Hematopoietic multipotent progenitor cell treated with erythropoietin and hydrocortisone succinate and interleukin-3 and kit ligand, for 17 days (in vitro differentiated cells): ENCODE data around the gene HSD11B1L.
"Not testable (repeated sequence)": the region's sequence is repeated elsewhere in the genome, so short reads cannot be mapped to it uniquely, and the experiment has no call there.

ENCODE experiments used
- DNase-seq: peaks from one replicate; pipeline ENCODE4 v3.0.0-alpha.2; 2015; ENCODE audit warnings: low spot score

HSD11B1L gene

GRCh38 chr19:5733172-5733571 is 52.3 kb downstream of the HSD11B1L start:
- not testable (repeated sequence) for DNase-seq
